Measurements from ENCODE around the gene DDX1.

DDX1 gene

GRCh38 chr2:15630121-15630977 is 38.7 kb downstream of the DDX1 start:
- DNase-seq (ENCODE audit: low spot score), result no peak

GRCh38 chr2:15630978-15631719 is 39.5 kb downstream of the DDX1 start:
- no peak for DNase-seq (ENCODE audit: low spot score)

GRCh38 chr2:15631883-15632282 is 40.2 kb downstream of the DDX1 start:
- no peak for DNase-seq (ENCODE audit: low spot score)

GRCh38 chr2:15633043-15633970 is 41.6 kb downstream of the DDX1 start:
- no peak for DNase-seq (ENCODE audit: low spot score)

GRCh38 chr2:15633971-15634346 is 42.3 kb downstream of the DDX1 start:
- no peak for DNase-seq (ENCODE audit: low spot score)

- DNase-seq (ENCODE audit: low spot score), result no peak
These were observed 43.3 kb downstream of the DDX1 start for GRCh38 chr2:15634846-15635490.

GRCh38 chr2:15636972-15637785 is 45.5 kb downstream of the DDX1 start:
- DNase-seq (ENCODE audit: low spot score), result no peak

- no peak for DNase-seq (ENCODE audit: low spot score)
These were observed 47.1 kb downstream of the DDX1 start for GRCh38 chr2:15638720-15639119.

- DNase-seq (ENCODE audit: low spot score), result no peak
These were observed 47.9 kb downstream of the DDX1 start for GRCh38 chr2:15639323-15640251.

- DNase-seq (ENCODE audit: low spot score), result no peak
These were observed 48.6 kb downstream of the DDX1 start for GRCh38 chr2:15640261-15640711.

GRCh38 chr2:15640784-15641183 is 49.1 kb downstream of the DDX1 start:
- DNase-seq (ENCODE audit: low spot score), result no peak

GRCh38 chr2:15641530-15641982 is 49.9 kb downstream of the DDX1 start:
- DNase-seq (ENCODE audit: low spot score), result no peak

GRCh38 chr2:15642011-15642814 is 50.5 kb downstream of the DDX1 start:
- no peak for DNase-seq (ENCODE audit: low spot score)

- DNase-seq (ENCODE audit: low spot score), result no peak
These were observed 51.3 kb downstream of the DDX1 start for GRCh38 chr2:15642815-15643500.

- no peak for DNase-seq (ENCODE audit: low spot score)
These were observed 52.3 kb downstream of the DDX1 start for GRCh38 chr2:15643791-15644585.

- DNase-seq (ENCODE audit: low spot score), result no peak
These were observed 53.6 kb downstream of the DDX1 start for GRCh38 chr2:15645300-15645699.

- DNase-seq (ENCODE audit: low spot score), result no peak
These were observed 54.2 kb downstream of the DDX1 start for GRCh38 chr2:15645720-15646385.
